SK-N-SH treated with all-trans-retinoic acid at 6 μM for 48 hours (cell line): ENCODE results near the gene DPP6.

ENCODE experiments used
- ATAC-seq: fragments of 200-7000 bp; cut with Tn5 transposase; 3 replicates; pipeline ENCODE4 v1.9.1; 2020; ENCODE audit warnings: mild to moderate bottlenecking, moderate library complexity
- ARNTL ChIP-seq: fragments of 450-650 bp; formaldehyde crosslinking; IDR thresholded peaks from 2 replicates; pipeline ENCODE4 v1.5.0; 2020; ENCODE audit warnings: low read depth, mild to moderate bottlenecking, moderate library complexity, borderline replicate concordance
- CSDC2 ChIP-seq: fragments of 250-450 bp; sonication (Bioruptor Pico); IDR thresholded peaks from 2 replicates; pipeline ENCODE4 v1.5.0; 2020; ENCODE audit warnings: mild to moderate bottlenecking, moderate library complexity
- ESRRG ChIP-seq: fragments of 250-450 bp; sonication (Bioruptor Pico); IDR thresholded peaks from 2 replicates; pipeline ENCODE4 v1.6.1; 2021; ENCODE audit warnings: mild to moderate bottlenecking
- GLIS3 ChIP-seq: fragments of 250-450 bp; sonication (Bioruptor Pico); IDR thresholded peaks from 2 replicates; pipeline ENCODE4 v1.5.0; 2020; ENCODE audit warnings: mild to moderate bottlenecking, moderate library complexity
- ISL1 ChIP-seq: fragments of 250-450 bp; sonication (Bioruptor Pico); IDR thresholded peaks from 2 replicates; pipeline ENCODE4 v2.1.2; 2022; ENCODE audit warnings: mild to moderate bottlenecking, moderate library complexity
- RARB ChIP-seq: fragments of 250-450 bp; sonication (Bioruptor Pico); IDR thresholded peaks from 2 replicates; pipeline ENCODE4 v1.8.0; 2021; ENCODE audit warnings: mild to moderate bottlenecking, moderate library complexity
- SNAI2 ChIP-seq: fragments of 250-450 bp; sonication (Bioruptor Pico); IDR thresholded peaks from 2 replicates; pipeline ENCODE4 v1.5.0; 2020; ENCODE audit warnings: mild to moderate bottlenecking, moderate library complexity
- TOX ChIP-seq: fragments of 250-450 bp; sonication (Bioruptor Pico); IDR thresholded peaks from 2 replicates; pipeline ENCODE4 v1.8.0; 2021; ENCODE audit warnings: mild to moderate bottlenecking, moderate library complexity, borderline replicate concordance
- TSHZ2 ChIP-seq: fragments of 250-450 bp; sonication (Bioruptor Pico); IDR thresholded peaks from 2 replicates; pipeline ENCODE4 v1.5.0; 2020; ENCODE audit warnings: mild to moderate bottlenecking, moderate library complexity
- ZC3H10 ChIP-seq: fragments of 250-450 bp; sonication (Bioruptor Pico); IDR thresholded peaks from 2 replicates; pipeline ENCODE4 v1.5.1; 2021; ENCODE audit warnings: mild to moderate bottlenecking, moderate library complexity
- ZFP3 ChIP-seq: fragments of 250-450 bp; sonication (Bioruptor Pico); IDR thresholded peaks from 2 replicates; pipeline ENCODE4 v1.5.0; 2020; ENCODE audit warnings: mild to moderate bottlenecking, moderate library complexity
- ZNF70 ChIP-seq: fragments of 450-650 bp; formaldehyde crosslinking; IDR thresholded peaks from 2 replicates; pipeline ENCODE4 v1.5.0; 2020; ENCODE audit warnings: mild to moderate bottlenecking, moderate library complexity
- TF ChIP-seq, protein P1 (sequence below): fragments of 250-450 bp; sonication (Bioruptor Pico); IDR thresholded peaks from 2 replicates; pipeline ENCODE4 v1.5.1; 2021; ENCODE audit warnings: mild to moderate bottlenecking, moderate library complexity
- TF ChIP-seq, protein P2 (sequence below): fragments of 250-450 bp; sonication (Bioruptor Pico); IDR thresholded peaks from 2 replicates; pipeline ENCODE4 v1.8.0; 2021; ENCODE audit warnings: low read depth, mild to moderate bottlenecking, moderate library complexity, borderline replicate concordance
- TF ChIP-seq, protein P3 (sequence below): fragments of 250-450 bp; sonication (Bioruptor Pico); IDR thresholded peaks from 2 replicates; pipeline ENCODE4 v1.5.1; 2020; ENCODE audit warnings: low read depth, mild to moderate bottlenecking, moderate library complexity
- TF ChIP-seq, protein P4 (sequence below): fragments of 250-450 bp; sonication (Bioruptor Pico); IDR thresholded peaks from 2 replicates; pipeline ENCODE4 v1.8.0; 2020; ENCODE audit warnings: mild to moderate bottlenecking, moderate library complexity, borderline replicate concordance

The DPP6 gene

GRCh38 chr7:154633641-154634040 lies 581.4 kb downstream of the DPP6 start (continued):
- TF ChIP-seq, protein P1, sequence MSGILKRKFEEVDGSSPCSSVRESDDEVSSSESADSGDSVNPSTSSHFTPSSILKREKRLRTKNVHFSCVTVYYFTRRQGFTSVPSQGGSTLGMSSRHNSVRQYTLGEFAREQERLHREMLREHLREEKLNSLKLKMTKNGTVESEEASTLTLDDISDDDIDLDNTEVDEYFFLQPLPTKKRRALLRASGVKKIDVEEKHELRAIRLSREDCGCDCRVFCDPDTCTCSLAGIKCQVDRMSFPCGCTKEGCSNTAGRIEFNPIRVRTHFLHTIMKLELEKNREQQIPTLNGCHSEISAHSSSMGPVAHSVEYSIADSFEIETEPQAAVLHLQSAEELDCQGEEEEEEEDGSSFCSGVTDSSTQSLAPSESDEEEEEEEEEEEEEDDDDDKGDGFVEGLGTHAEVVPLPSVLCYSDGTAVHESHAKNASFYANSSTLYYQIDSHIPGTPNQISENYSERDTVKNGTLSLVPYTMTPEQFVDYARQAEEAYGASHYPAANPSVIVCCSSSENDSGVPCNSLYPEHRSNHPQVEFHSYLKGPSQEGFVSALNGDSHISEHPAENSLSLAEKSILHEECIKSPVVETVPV (CRISPR knock-in tag), result no peak
- no peak for TF ChIP-seq ESRRG (CRISPR knock-in tag)
- TF ChIP-seq ZC3H10 (CRISPR knock-in tag), result no peak

DNA sequence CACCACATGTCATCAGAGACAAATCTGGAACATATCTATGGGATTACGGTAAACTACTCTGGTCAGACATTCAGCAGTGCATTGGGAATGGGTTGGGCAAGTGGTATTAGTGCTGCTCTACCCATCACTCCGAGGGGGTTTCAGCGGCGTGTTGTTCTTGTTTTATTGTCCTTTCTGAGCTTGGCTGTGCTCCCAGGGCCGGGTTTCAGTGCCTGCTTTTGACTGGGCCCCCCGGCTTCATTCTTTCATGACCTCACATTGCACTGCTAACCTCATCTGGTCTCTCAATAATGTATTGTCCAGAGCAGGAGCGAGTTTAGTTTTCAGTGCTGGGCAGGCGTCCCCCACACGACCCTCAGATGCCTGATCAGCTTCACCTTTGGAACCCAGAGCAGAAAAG lies 586.1 kb downstream of the DPP6 start:
- TF ChIP-seq ESRRG (CRISPR knock-in tag), result no peak
- no peak for ATAC-seq

DNA sequence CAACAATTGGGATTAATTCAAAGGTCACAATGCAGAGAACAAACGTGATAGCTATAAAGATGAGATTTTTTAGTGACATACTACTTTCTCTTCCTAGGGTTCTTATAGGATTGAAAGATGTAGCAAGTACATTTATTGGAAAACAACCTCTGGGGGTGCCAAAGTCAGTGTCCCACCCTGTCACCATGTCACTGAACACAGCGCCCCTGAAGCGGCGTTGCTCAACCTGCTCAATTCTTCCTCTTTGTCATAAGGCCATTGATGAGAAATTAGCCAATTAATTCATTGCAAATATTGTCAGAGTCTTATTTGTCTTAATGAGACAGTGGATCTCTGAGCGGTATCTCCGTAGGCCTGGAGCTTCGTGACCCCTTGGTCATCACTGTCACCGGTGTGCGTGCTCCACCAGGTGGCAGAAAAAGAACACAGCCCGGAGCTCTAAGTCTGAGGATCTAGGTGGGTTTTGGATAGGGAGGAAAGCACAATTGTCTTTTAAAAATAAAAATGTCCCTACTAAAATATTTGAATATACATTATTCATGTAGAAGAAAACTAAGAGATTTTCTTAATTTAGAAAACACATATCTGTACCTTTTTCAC lies 588.2 kb downstream of the DPP6 start:
- no peak for ATAC-seq
- no peak for TF ChIP-seq ARNTL (CRISPR knock-in tag)
- TF ChIP-seq TOX (CRISPR knock-in tag), result no peak
- TF ChIP-seq ZNF70 (CRISPR knock-in tag), result no peak
- no peak for TF ChIP-seq TSHZ2 (CRISPR knock-in tag)
- no peak for TF ChIP-seq CSDC2 (CRISPR knock-in tag)
- no peak for TF ChIP-seq SNAI2 (CRISPR knock-in tag)
- TF ChIP-seq, protein P2, sequence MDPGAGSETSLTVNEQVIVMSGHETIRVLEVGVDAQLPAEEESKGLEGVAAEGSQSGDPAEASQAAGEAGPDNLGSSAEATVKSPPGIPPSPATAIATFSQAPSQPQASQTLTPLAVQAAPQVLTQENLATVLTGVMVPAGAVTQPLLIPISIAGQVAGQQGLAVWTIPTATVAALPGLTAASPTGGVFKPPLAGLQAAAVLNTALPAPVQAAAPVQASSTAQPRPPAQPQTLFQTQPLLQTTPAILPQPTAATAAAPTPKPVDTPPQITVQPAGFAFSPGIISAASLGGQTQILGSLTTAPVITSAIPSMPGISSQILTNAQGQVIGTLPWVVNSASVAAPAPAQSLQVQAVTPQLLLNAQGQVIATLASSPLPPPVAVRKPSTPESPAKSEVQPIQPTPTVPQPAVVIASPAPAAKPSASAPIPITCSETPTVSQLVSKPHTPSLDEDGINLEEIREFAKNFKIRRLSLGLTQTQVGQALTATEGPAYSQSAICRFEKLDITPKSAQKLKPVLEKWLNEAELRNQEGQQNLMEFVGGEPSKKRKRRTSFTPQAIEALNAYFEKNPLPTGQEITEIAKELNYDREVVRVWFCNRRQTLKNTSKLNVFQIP, result no peak
- TF ChIP-seq ZC3H10 (CRISPR knock-in tag), result no peak
- no peak for TF ChIP-seq ISL1 (CRISPR knock-in tag)

DNA sequence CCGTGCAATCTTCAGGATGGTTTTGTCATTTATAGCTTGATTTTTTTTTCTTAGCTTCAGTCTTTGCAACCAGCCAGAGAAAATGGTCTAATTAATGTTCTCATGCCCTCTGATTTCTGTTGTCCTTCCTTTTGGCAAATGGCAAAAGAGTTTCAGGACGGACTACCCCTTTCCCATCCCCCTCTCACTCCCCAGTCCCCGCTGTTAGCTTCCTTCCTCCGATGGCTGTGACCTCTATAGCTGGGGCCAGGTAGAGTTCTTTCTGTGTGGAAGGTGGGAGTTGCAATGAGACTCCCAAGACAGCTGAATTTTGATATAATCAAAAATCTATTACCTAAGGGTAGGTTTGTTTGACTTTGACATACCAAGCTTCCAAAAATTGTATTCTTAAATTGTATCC lies 588.7 kb downstream of the DPP6 start:
- TF ChIP-seq RARB (CRISPR knock-in tag) (no peak), CSDC2 (CRISPR knock-in tag) (no peak)
- no peak for ATAC-seq

DNA sequence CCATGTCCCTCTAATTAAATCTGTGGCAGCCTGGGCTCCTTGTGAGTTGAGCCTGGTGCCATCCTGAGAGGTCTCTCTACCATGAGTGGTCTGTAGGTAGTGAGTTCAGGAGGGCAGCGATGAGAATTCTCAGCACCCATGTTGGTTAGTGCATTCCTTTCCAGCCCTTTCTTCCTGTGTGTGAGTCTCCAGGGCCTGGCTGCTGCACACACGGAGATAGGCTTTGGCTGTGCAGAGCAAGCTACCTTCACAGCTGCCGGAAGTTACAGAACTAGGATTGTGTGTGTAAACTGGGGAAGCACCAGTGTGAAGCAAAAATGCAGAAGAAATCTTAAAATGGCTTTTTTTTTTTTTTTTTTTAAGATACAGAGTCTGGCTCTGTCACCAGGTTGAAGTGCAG lies 592.2 kb downstream of the DPP6 start:
- ATAC-seq, result no peak

More for the DNA sequence above, 592.2 kb downstream of the DPP6 start:
- TF ChIP-seq, protein P3, sequence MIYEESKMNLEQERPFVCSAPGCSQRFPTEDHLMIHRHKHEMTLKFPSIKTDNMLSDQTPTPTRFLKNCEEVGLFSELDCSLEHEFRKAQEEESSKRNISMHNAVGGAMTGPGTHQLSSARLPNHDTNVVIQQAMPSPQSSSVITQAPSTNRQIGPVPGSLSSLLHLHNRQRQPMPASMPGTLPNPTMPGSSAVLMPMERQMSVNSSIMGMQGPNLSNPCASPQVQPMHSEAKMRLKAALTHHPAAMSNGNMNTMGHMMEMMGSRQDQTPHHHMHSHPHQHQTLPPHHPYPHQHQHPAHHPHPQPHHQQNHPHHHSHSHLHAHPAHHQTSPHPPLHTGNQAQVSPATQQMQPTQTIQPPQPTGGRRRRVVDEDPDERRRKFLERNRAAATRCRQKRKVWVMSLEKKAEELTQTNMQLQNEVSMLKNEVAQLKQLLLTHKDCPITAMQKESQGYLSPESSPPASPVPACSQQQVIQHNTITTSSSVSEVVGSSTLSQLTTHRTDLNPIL (CRISPR knock-in tag), result no peak
- TF ChIP-seq, protein P2, result no peak
- TF ChIP-seq GLIS3 (CRISPR knock-in tag) (no peak), CSDC2 (CRISPR knock-in tag) (no peak), ZFP3 (CRISPR knock-in tag) (no peak), RARB (CRISPR knock-in tag) (no peak)
- TF ChIP-seq, protein P4, sequence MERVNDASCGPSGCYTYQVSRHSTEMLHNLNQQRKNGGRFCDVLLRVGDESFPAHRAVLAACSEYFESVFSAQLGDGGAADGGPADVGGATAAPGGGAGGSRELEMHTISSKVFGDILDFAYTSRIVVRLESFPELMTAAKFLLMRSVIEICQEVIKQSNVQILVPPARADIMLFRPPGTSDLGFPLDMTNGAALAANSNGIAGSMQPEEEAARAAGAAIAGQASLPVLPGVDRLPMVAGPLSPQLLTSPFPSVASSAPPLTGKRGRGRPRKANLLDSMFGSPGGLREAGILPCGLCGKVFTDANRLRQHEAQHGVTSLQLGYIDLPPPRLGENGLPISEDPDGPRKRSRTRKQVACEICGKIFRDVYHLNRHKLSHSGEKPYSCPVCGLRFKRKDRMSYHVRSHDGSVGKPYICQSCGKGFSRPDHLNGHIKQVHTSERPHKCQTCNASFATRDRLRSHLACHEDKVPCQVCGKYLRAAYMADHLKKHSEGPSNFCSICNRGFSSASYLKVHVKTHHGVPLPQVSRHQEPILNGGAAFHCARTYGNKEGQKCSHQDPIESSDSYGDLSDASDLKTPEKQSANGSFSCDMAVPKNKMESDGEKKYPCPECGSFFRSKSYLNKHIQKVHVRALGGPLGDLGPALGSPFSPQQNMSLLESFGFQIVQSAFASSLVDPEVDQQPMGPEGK (CRISPR knock-in tag), result no peak
- TF ChIP-seq, protein P1 (CRISPR knock-in tag), result no peak
